IPS-11a (cell line): ENCODE measurements around the gene RIPOR2.

Experiments used
- H3K4me3 ChIP-seq: one replicate; pipeline ENCODE4 v1.5.1; 2013; ENCODE audit warnings: low read depth, low read length, control low read depth

RIPOR2 gene

GRCh38 chr6:24821860-24822444 lies 113.8 kb downstream of the RIPOR2 start:
- no peak overlapping the region for H3K4me3 ChIP-seq

GRCh38 chr6:24818346-24818745 lies 117.4 kb downstream of the RIPOR2 start:
- no peak overlapping the region for H3K4me3 ChIP-seq

GRCh38 chr6:24809728-24810127 lies 126.0 kb downstream of the RIPOR2 start:
- H3K4me3 ChIP-seq = no peak overlapping the region

- no peak overlapping the region for H3K4me3 ChIP-seq
Observed at GRCh38 chr6:24807584-24807983, 128.2 kb downstream of the RIPOR2 start.

GRCh38 chr6:24802271-24803059 lies 133.3 kb downstream of the RIPOR2 start:
- H3K4me3 ChIP-seq = no peak overlapping the region

DNA sequence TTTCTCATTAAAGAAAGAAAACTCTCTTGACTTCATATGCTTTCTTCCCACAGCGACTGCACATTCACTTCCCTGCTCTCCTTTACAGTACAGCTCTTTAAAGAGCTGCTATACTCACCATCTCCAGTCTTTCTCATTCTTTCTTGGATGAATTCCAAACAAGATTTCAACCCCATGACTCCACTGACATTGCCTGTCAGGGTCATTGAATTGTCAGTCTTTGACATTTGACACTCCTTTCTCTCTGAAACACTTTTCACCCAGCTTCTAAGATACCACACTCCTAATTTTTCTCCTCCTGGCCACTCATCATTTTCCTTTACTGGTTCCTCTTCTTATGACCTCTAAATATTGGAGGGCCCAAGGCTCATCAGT lies 136.2 kb downstream of the RIPOR2 start:
- H3K4me3 ChIP-seq = no peak overlapping the region

- H3K4me3 ChIP-seq = no peak within 1 kb of the TSS
Observed at GRCh38 chr6:24798740-24799540, 136.8 kb downstream of the RIPOR2 start, which contains the start of gene ARMH2. TSS of gene ARMH2 (minus strand) at chr6:24798917. CDS start at chr6:24798857, 60 bp downstream.

DNA sequence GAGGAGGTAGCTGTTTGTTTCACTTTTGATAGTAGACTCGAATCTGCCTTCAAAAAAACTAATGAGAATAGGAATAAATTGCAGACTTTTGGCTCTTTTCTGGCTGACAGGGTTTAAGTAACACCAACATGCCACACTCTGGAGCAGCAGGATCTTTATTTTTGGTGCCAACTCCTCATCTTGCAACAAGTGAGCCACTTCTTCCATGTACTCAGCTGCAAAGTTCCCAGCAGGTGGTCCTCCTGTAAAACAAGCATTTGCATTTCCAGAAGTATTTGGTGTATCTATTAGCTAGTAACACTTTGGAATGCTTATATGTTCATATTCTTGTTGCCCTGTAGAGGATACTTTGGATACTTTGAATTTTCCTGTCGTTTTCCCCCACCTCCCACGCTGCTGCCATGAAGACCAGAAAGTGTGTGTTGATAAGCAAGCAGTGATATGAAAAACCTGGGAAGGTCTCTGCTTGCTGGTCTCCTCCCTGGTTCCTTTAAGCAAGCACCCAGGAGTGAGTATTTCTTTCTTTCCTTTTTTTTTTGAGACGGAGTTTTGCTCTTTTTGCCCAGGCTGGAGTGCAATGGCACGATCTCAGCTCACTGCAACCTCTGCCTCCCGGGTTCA lies 138.1 kb downstream of the RIPOR2 start:
- H3K4me3 ChIP-seq = no peak overlapping the region

GRCh38 chr6:24796616-24797290 lies 139.0 kb downstream of the RIPOR2 start:
- no peak overlapping the region for H3K4me3 ChIP-seq

GRCh38 chr6:24795106-24795505 lies 140.7 kb downstream of the RIPOR2 start:
- no peak overlapping the region for H3K4me3 ChIP-seq

GRCh38 chr6:24788031-24788665 lies 147.6 kb downstream of the RIPOR2 start:
- no peak overlapping the region for H3K4me3 ChIP-seq

- H3K4me3 ChIP-seq = no peak overlapping the region
Observed at GRCh38 chr6:24780206-24780605, 155.6 kb downstream of the RIPOR2 start.

DNA sequence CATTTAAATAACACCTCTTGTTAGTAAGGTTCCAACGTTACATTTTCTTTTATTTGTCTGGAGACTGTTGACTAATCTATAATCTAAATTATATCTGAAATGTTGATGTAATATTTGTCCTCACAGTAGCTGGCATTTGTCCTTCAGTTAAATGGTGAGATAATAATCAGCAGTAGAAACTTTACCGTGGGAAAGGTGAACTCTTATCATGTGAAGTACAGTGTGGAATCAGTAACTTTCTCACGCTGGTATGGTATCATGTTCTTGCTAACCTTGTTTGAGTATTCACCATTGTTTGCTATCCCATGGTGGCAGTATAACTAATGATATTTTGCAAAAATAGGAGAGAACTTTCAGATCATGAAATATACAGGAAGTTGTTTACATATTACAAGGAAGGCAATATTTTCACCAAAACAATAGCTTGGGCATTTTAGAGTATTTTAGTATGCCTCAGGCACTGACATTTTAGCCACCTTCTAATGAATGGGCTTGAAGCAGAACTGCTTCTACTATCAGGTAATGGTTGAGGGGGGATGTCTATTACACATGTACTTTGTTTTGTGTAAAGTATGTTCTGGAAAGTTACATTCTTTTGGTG lies 156.2 kb downstream of the RIPOR2 start:
- H3K4me3 ChIP-seq = no peak overlapping the region

- no peak overlapping the region for H3K4me3 ChIP-seq
Observed at GRCh38 chr6:24778878-24779277, 156.9 kb downstream of the RIPOR2 start.

- no peak overlapping the region for H3K4me3 ChIP-seq
Observed at GRCh38 chr6:24778121-24778520, 157.6 kb downstream of the RIPOR2 start.

GRCh38 chr6:24777227-24777626 lies 158.5 kb downstream of the RIPOR2 start:
- no peak overlapping the region for H3K4me3 ChIP-seq

DNA sequence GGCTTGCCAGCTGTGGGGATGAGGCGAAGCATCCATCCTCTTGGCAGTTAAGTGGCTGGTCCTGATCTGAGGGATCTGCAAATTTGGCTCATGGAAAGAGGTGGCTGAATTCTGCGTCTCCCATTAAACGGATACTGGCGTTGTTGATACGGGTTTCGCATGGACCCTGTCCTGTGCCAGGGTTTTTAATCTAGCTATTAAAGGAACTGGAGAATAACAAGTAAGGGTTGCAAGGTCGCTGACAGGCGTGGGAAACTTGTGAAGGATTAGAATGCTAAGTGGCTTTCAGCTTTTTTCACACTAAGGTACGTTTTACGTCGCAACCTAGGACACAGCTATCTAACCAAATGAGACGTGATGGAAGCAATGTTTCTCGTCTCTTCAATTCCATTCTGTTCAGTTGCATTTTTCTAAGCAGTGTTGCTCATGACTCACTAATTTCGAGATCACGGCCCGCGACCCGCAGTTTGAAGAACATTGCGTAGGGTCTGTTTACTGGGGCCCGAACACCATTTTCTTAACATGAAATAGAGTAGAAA lies 160.2 kb downstream of the RIPOR2 start:
- peak overlapping the region; percentile 100 for H3K4me3 ChIP-seq

- peak within 1 kb of the TSS; percentile 100 for H3K4me3 ChIP-seq
Observed at GRCh38 chr6:24774696-24775519, 160.9 kb downstream of the RIPOR2 start, which contains the start of gene GMNN. TSS of gene GMNN (plus strand) at chr6:24774937. CDS start at chr6:24777247, 2,310 bp downstream.

- no peak overlapping the region for H3K4me3 ChIP-seq
Observed at GRCh38 chr6:24768361-24768760, 167.4 kb downstream of the RIPOR2 start.
